ENCODE measurements around the gene TMEM145.

- no peak for TF ChIP-seq CTCF (IDR thresholded peaks at IDR 0.05)
- no peak for TF ChIP-seq POLR2A (IDR thresholded peaks at IDR 0.05; ENCODE audit: low read depth)
- no peak for TF ChIP-seq POLR2AphosphoS5 (IDR thresholded peaks at IDR 0.05)
Observed at GRCh38 chr19:42311657-42312056, 1.5 kb upstream of the TMEM145 start.

All from esophagus muscularis mucosa (tissue), 3 donors.